Activated CD4-positive, alpha-beta T cell treated with anti-CD3 and anti-CD28 coated beads, Interleukin-2, amount 10 ng/mL, durations not matched to agents 24 days and 14 days (primary cell): ENCODE results near the gene SELENOK. TPM values are rescaled to one million over a fixed set of nuclear protein-coding genes. Genes with fewer than 3 reads are reported as not detected.

ENCODE experiments used
- DNase-seq: peaks from one replicate; pipeline ENCODE4 v3.0.0; 2022
- H3K27ac Mint-ChIP-seq: one replicate; pipeline ENCODE4 v1.8.0; 2022; ENCODE audit warnings: mild to moderate bottlenecking, mixed read lengths
- H3K27me3 Mint-ChIP-seq: one replicate; pipeline ENCODE4 v1.8.0; 2022; ENCODE audit warnings: mixed read lengths
- H3K36me3 Mint-ChIP-seq: one replicate; pipeline ENCODE4 v1.8.0; 2022; ENCODE audit warnings: low read depth, mild to moderate bottlenecking, mixed read lengths
- H3K4me1 Mint-ChIP-seq: one replicate; pipeline ENCODE4 v1.8.0; 2021; ENCODE audit warnings: mixed read lengths
- H3K4me3 Mint-ChIP-seq: one replicate; pipeline ENCODE4 v1.8.0; 2022; ENCODE audit warnings: mild to moderate bottlenecking, moderate library complexity, mixed read lengths
- H3K9me3 Mint-ChIP-seq: one replicate; pipeline ENCODE4 v1.8.0; 2021; ENCODE audit warnings: mixed read lengths
- intact Hi-C: fragments of 100-400 bp; cut with micrococcal nuclease; formaldehyde crosslinking; loops from one replicate; pipeline ENCODE4 v1.15.1; 2023
- total RNA-seq: library from RNA; stranded (reverse); gene quantifications from 2 replicates; pipeline ENCODE4 v1.2.3, GENCODE V29; 2022

Gene SELENOK
- total RNA-seq, 1 donor from 2014 or later, result 58.5 TPM

GRCh38 chr3:53863145-53863544, 28.5 kb downstream of the SELENOK start:
- Mint-ChIP-seq H3K27ac (no peak overlapping the region), H3K36me3 (peaks cover 34% of the 10 kb centered on the region), H3K4me1 (no peaks in the 10 kb centered on the region), H3K9me3 (no peaks in the 10 kb centered on the region), H3K27me3 (no peaks in the 10 kb centered on the region), H3K4me3 (no peak overlapping the region)
- DNase-seq, result no peak
- intact Hi-C loops, result no loop called here

- intact Hi-C loops, result no loop called here
- H3K27ac Mint-ChIP-seq, result no peak overlapping the region
- no peak overlapping the region for H3K4me3 Mint-ChIP-seq
- no peaks in the 10 kb centered on the region for H3K9me3 Mint-ChIP-seq
- no peak for DNase-seq
- no peaks in the 10 kb centered on the region for H3K27me3 Mint-ChIP-seq
- no peaks in the 10 kb centered on the region for H3K4me1 Mint-ChIP-seq
- peaks cover 28% of the 10 kb centered on the region for H3K36me3 Mint-ChIP-seq
Measured at GRCh38 chr3:53862241-53862640, 29.4 kb downstream of the SELENOK start.

- Mint-ChIP-seq H3K4me3 (no peak overlapping the region), H3K27me3 (no peaks in the 10 kb centered on the region), H3K27ac (no peak overlapping the region), H3K4me1 (no peaks in the 10 kb centered on the region), H3K9me3 (no peaks in the 10 kb centered on the region), H3K36me3 (peaks cover 24% of the 10 kb centered on the region)
- DNase-seq, result no peak
- intact Hi-C loops, result no loop called here
Measured at GRCh38 chr3:53860196-53860595, 31.5 kb downstream of the SELENOK start.

GRCh38 chr3:53859178-53859577, 32.5 kb downstream of the SELENOK start:
- no peak overlapping the region for H3K27ac Mint-ChIP-seq

GRCh38 chr3:53858096-53858741, 33.4 kb downstream of the SELENOK start:
- Mint-ChIP-seq H3K4me1 (no peaks in the 10 kb centered on the region), H3K36me3 (peaks cover 20% of the 10 kb centered on the region), H3K27ac (no peak overlapping the region), H3K27me3 (no peaks in the 10 kb centered on the region), H3K4me3 (no peak overlapping the region), H3K9me3 (no peaks in the 10 kb centered on the region)
- intact Hi-C loops, result no loop called here
- DNase-seq, result no peak

More at GRCh38 chr3:53859178-53859577, 32.5 kb downstream of the SELENOK start:
- no peaks in the 10 kb centered on the region for H3K9me3 Mint-ChIP-seq
- no peak overlapping the region for H3K4me3 Mint-ChIP-seq
- intact Hi-C loops, result no loop called here
- no peak for DNase-seq
- H3K4me1 Mint-ChIP-seq, result no peaks in the 10 kb centered on the region
- no peaks in the 10 kb centered on the region for H3K27me3 Mint-ChIP-seq
- H3K36me3 Mint-ChIP-seq, result peaks cover 20% of the 10 kb centered on the region

GRCh38 chr3:53856964-53857363, 34.7 kb downstream of the SELENOK start:
- intact Hi-C loops, result no loop called here

GRCh38 chr3:53850895-53851294, 40.8 kb downstream of the SELENOK start:
- intact Hi-C loops, result no loop called here
- Mint-ChIP-seq H3K4me1 (peaks cover 2% of the 10 kb centered on the region), H3K9me3 (no peaks in the 10 kb centered on the region), H3K36me3 (no peaks in the 10 kb centered on the region), H3K4me3 (no peak overlapping the region), H3K27ac (no peak overlapping the region), H3K27me3 (peaks cover 34% of the 10 kb centered on the region)
- DNase-seq, result no peak

More at GRCh38 chr3:53856964-53857363, 34.7 kb downstream of the SELENOK start:
- no peak for DNase-seq
- Mint-ChIP-seq H3K36me3 (peaks cover 12% of the 10 kb centered on the region), H3K27ac (no peak overlapping the region), H3K9me3 (no peaks in the 10 kb centered on the region), H3K27me3 (no peaks in the 10 kb centered on the region), H3K4me3 (no peak overlapping the region), H3K4me1 (no peaks in the 10 kb centered on the region)

- no peak overlapping the region for H3K27ac Mint-ChIP-seq
- H3K27me3 Mint-ChIP-seq, result peaks cover 43% of the 10 kb centered on the region
- DNase-seq, result no peak
- no peaks in the 10 kb centered on the region for H3K9me3 Mint-ChIP-seq
- no peak overlapping the region for H3K4me3 Mint-ChIP-seq
- peaks cover 4% of the 10 kb centered on the region for H3K4me1 Mint-ChIP-seq
- intact Hi-C loops, result no loop called here
- no peaks in the 10 kb centered on the region for H3K36me3 Mint-ChIP-seq
Measured at GRCh38 chr3:53849916-53850315, 41.7 kb downstream of the SELENOK start.

- intact Hi-C loops, result no loop called here
- Mint-ChIP-seq H3K27me3 (peaks cover 65% of the 10 kb centered on the region), H3K4me3 (peak overlapping the region; percentile 70)
Measured at GRCh38 chr3:53846851-53847155, 44.9 kb downstream of the SELENOK start.

GRCh38 chr3:53846134-53846850, 45.4 kb downstream of the SELENOK start, which contains the start of the genes CHDH and IL17RB:
Gene CHDH (minus strand): TSS chr3:53846419. CDS start chr3:53824008, 22,411 bp downstream.
Gene IL17RB (plus strand): TSS chr3:53846568. CDS start chr3:53846589, 21 bp downstream.
- no peaks in the 10 kb centered on the region for H3K9me3 Mint-ChIP-seq
- intact Hi-C loops, result no loop called here
- H3K27ac Mint-ChIP-seq, result no peak within 1 kb of the TSS
- peak within 1 kb of the TSS; percentile 70 for H3K4me3 Mint-ChIP-seq
- peak; percentile 74 for DNase-seq
- H3K36me3 Mint-ChIP-seq, result no peaks in the 10 kb centered on the region
- peaks cover 64% of the 10 kb centered on the region for H3K27me3 Mint-ChIP-seq
- H3K4me1 Mint-ChIP-seq, result peaks cover 4% of the 10 kb centered on the region

More at GRCh38 chr3:53846851-53847155, 44.9 kb downstream of the SELENOK start:
- H3K27ac Mint-ChIP-seq, result no peak overlapping the region
- H3K36me3 Mint-ChIP-seq, result no peaks in the 10 kb centered on the region
- DNase-seq, result no peak
- H3K4me1 Mint-ChIP-seq, result peaks cover 4% of the 10 kb centered on the region
- H3K9me3 Mint-ChIP-seq, result no peaks in the 10 kb centered on the region

- no peak for DNase-seq
- Mint-ChIP-seq H3K27ac (no peak overlapping the region), H3K4me3 (peak overlapping the region; percentile 67), H3K9me3 (no peaks in the 10 kb centered on the region), H3K4me1 (peaks cover 4% of the 10 kb centered on the region), H3K36me3 (no peaks in the 10 kb centered on the region), H3K27me3 (peaks cover 63% of the 10 kb centered on the region)
- intact Hi-C loops, result no loop called here
Measured at GRCh38 chr3:53845881-53846133, 45.9 kb downstream of the SELENOK start.

- intact Hi-C loops, result no loop called here
Measured at GRCh38 chr3:53845103-53845880, 46.4 kb downstream of the SELENOK start.

GRCh38 chr3:53844262-53845102, 47.2 kb downstream of the SELENOK start:
- Mint-ChIP-seq H3K9me3 (no peaks in the 10 kb centered on the region), H3K27me3 (peaks cover 64% of the 10 kb centered on the region)

More at GRCh38 chr3:53845103-53845880, 46.4 kb downstream of the SELENOK start:
- Mint-ChIP-seq H3K27me3 (peaks cover 63% of the 10 kb centered on the region), H3K36me3 (no peaks in the 10 kb centered on the region), H3K4me3 (peak overlapping the region; percentile 67), H3K9me3 (no peaks in the 10 kb centered on the region), H3K27ac (no peak overlapping the region), H3K4me1 (peaks cover 4% of the 10 kb centered on the region)
- peak; percentile 63 for DNase-seq

More at GRCh38 chr3:53844262-53845102, 47.2 kb downstream of the SELENOK start:
- peaks cover 4% of the 10 kb centered on the region for H3K4me1 Mint-ChIP-seq
- intact Hi-C loops, result no loop called here
- no peaks in the 10 kb centered on the region for H3K36me3 Mint-ChIP-seq
- peak overlapping the region; percentile 26 for H3K4me3 Mint-ChIP-seq
- no peak for DNase-seq
- no peak overlapping the region for H3K27ac Mint-ChIP-seq
